Right ventricle myocardium inferior (tissue), 1 donor: ENCODE measurements around the gene RET. TPM values are rescaled to one million over a fixed set of nuclear protein-coding genes. Genes with fewer than 3 reads are reported as not detected.
"Not testable (repeated sequence)": the region's sequence is repeated elsewhere in the genome, so short reads cannot be mapped to it uniquely, and the experiment has no call there.

Source experiments
- ATAC-seq: fragments of 200-7000 bp; cut with Tn5 transposase; one replicate; pipeline ENCODE4 v1.9.1; 2020; ENCODE audit warnings: mild to moderate bottlenecking, moderate library complexity
- DNase-seq: peaks from one replicate; pipeline ENCODE4 v3.0.0; 2021; ENCODE audit errors: missing footprints
- intact Hi-C: fragments of 100-400 bp; cut with DNase I; formaldehyde crosslinking; loops from one replicate; pipeline ENCODE4 v1.11.0; 2022
- total RNA-seq: library from RNA; stranded (reverse); fragmentation: NEBNext Ultra II Directional; extraction: Animal tissue kit (Norgen Biotek cat#: 25700); gene quantifications from one replicate; pipeline ENCODE4 v1.2.1, GENCODE V29; 2021
- donor health status: DM: no; HTN: yes; CAD: no; lungs with severe emphysema.

Gene RET
- total RNA-seq, 1 donor from 2014 or later = 7.7 TPM

DNA sequence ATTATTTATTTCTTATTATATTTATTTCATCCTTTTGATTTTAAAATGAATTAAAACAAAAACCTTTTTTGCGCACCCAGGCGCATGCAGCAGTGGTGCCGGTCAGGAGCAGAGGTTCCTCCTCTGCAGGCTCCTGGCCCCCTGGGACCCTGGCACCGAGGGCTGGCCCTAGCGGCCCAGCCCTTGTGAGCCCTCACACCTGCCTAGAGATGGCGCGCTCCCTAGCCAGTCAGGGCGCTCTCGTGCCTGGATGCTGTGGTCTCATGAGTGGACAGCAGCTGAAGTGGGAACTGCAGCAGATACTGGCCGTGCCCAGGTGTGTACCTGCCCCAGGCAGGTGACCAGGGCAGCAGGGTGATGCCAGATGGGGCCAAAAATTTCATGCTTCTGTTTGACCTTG is 13.8 kb downstream of the RET start:
- DNase-seq (no peak), ATAC-seq (no peak)
- intact Hi-C loops = no loop called here

GRCh38 chr10:43091846-43092245 is 15.0 kb downstream of the RET start:
- DNase-seq (no peak), ATAC-seq (no peak)
- intact Hi-C loops = no loop called here

- ATAC-seq (peak; percentile 44), DNase-seq (no peak)
- intact Hi-C loops = no loop called here
Observed at GRCh38 chr10:43093423-43094076, 16.7 kb downstream of the RET start.

- DNase-seq (no peak), ATAC-seq (no peak)
- intact Hi-C loops = no loop called here
Observed at GRCh38 chr10:43094085-43094484, 17.2 kb downstream of the RET start.

DNA sequence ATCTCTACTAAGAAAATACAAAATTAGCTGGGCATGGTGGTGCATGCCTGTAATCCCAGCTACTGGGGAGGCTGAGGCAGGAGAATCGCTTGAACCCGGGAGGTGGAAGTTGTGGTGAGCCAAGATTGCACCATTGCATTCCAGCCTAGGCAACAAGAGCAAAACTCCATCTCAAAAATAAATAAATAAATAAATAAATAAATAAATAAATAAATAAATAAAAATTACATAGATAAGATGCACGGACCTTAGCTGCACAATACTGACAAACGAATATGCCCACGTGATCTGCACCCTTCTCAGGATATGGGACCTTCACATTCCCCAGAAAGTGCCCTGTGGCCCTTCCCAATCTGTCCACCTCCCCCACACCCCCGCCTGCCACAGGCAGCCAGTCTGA is 22.5 kb downstream of the RET start:
- DNase-seq, intact Hi-C loops, ATAC-seq: not testable (repeated sequence)

DNA sequence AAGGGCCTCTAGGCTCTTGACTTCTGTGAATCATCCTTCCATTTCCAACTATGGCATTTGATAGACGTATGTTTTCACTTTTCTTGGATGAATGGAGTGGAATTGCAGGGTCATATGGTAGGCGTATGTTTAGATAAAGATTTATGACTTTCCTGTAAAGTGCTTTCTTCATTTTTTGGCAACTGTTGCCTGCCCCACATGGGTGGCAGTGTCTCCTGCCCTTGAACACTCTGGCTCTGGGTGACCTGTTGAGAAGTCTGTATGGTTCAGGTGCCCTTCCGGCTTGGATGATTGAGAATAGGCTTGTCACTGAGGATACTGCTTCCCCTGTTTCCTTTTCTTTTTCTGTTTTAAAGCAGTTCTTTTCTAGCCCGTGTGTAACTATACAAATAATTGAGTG is 23.1 kb downstream of the RET start:
- DNase-seq (no peak), ATAC-seq (no peak)
- intact Hi-C loops = no loop called here

GRCh38 chr10:43100366-43100765 is 23.5 kb downstream of the RET start:
- DNase-seq = no peak
- intact Hi-C loops = no loop called here
- ATAC-seq = no peak

- DNase-seq (no peak), ATAC-seq (no peak)
- intact Hi-C loops = no loop called here
Observed at GRCh38 chr10:43102063-43102828, 25.4 kb downstream of the RET start.

- ATAC-seq (peak; percentile 96), DNase-seq (peak; percentile 93)
- intact Hi-C loops = loop anchor here (1.0 kb wide), 2 partner anchors 239 to 352 kb away; no protein-coding TSS in a partner anchor
Observed at GRCh38 chr10:43105102-43105955, 28.5 kb downstream of the RET start.

GRCh38 chr10:43105956-43106229 is 29.0 kb downstream of the RET start:
- DNase-seq = no peak
- intact Hi-C loops = loop anchor here (1.0 kb wide), 2 partner anchors 240 to 353 kb away; no protein-coding TSS in a partner anchor
- ATAC-seq = no peak

- DNase-seq (no peak), ATAC-seq (no peak)
- intact Hi-C loops = no loop called here
Observed at GRCh38 chr10:43106256-43107091, 29.6 kb downstream of the RET start.

DNA sequence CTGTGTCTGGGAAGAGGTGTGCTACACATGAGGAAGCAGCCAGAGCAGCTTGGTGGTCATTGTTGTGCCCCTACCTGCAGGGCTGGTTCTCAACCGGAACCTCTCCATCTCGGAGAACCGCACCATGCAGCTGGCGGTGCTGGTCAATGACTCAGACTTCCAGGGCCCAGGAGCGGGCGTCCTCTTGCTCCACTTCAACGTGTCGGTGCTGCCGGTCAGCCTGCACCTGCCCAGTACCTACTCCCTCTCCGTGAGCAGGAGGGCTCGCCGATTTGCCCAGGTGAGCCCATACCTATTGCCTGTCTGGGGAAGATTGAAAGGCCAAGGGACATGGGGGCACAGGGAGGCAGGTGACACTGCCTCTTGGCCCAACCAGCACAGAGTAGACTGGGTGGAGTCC is 32.1 kb downstream of the RET start:
- ATAC-seq (no peak), DNase-seq (peak; percentile 41)
- intact Hi-C loops = no loop called here

GRCh38 chr10:43109671-43110249 is 32.9 kb downstream of the RET start:
- intact Hi-C loops = no loop called here
- DNase-seq (peak; percentile 32), ATAC-seq (no peak)

DNA sequence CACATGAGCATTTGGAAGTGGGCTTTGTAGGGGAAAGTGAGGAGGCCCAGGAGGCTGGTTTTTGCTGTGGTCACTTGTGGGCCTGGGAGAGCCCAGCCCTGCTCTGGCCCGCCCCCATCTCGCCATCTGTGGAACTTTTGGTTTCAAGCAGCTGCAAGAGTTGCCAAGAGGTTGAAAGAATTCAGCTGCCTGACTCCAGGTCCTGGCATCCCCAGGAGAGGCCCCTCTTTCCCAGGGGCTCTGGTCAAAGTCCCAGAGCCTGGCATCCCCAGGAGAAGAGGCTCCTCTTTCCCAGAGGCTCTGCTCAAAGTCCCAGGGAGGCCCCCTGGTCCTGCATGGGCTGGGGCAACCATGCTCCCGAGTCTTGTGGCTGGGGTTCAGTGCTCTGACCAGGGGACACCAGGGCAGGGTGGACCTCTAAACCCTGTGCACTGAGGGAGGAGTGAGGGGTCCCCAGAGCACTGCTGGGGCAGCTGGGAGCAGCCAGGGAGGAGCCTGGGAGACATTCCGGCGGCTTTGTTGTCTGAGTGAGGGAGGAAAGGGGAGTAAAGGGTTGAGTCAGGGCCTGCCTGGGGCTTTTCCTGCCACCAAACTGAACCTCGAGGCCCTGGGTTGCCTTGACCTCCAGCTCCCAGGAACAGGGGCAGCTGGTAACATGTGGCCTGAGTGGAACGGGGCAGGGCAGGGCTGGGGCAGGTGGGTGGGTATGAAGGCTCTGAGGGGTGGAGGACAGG is 33.6 kb downstream of the RET start:
- peak; percentile 67 for DNase-seq
- peak; percentile 37 for ATAC-seq
- intact Hi-C loops = no loop called here

DNA sequence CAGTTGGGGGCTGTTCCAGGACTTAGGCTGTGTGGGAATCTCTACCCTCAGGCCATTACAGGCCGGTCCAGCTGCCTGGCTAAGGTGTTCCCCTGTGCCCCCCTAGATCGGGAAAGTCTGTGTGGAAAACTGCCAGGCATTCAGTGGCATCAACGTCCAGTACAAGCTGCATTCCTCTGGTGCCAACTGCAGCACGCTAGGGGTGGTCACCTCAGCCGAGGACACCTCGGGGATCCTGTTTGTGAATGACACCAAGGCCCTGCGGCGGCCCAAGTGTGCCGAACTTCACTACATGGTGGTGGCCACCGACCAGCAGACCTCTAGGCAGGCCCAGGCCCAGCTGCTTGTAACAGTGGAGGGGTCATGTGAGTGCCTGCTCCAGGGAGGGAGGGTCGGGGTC is 34.2 kb downstream of the RET start:
- intact Hi-C loops = no loop called here
- DNase-seq (peak; percentile 66), ATAC-seq (no peak)

GRCh38 chr10:43111921-43112607 is 35.2 kb downstream of the RET start:
- intact Hi-C loops = no loop called here
- ATAC-seq (no peak), DNase-seq (peak; percentile 55)

DNA sequence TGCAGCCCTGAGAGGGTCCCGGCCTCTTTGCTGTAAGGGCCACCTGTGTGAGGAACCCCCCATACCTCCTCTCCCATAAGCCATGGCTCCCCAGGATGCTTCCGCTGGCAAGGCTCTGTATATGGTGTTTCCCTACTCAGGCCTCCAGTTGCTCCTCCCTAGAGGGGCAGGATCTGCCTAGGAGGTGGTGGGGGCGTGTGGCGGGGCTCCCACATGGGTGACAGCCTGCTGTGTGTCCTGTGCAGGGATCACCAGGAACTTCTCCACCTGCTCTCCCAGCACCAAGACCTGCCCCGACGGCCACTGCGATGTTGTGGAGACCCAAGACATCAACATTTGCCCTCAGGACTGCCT is 35.7 kb downstream of the RET start:
- intact Hi-C loops = no loop called here
- DNase-seq = no peak
- ATAC-seq = no peak
